NOMO-1 (cell line): ENCODE data around the gene NBAS.
"Not testable (repeated sequence)": the region's sequence is repeated elsewhere in the genome, so short reads cannot be mapped to it uniquely, and the experiment has no call there.

Source experiments
- DNase-seq, 2 experiments: peaks; one replicate each; lab custom pipeline; 2025; ENCODE audit not compliant: unreplicated experiment in 2 of 2; lab: John Stamatoyannopoulos, UW

Gene NBAS

DNA sequence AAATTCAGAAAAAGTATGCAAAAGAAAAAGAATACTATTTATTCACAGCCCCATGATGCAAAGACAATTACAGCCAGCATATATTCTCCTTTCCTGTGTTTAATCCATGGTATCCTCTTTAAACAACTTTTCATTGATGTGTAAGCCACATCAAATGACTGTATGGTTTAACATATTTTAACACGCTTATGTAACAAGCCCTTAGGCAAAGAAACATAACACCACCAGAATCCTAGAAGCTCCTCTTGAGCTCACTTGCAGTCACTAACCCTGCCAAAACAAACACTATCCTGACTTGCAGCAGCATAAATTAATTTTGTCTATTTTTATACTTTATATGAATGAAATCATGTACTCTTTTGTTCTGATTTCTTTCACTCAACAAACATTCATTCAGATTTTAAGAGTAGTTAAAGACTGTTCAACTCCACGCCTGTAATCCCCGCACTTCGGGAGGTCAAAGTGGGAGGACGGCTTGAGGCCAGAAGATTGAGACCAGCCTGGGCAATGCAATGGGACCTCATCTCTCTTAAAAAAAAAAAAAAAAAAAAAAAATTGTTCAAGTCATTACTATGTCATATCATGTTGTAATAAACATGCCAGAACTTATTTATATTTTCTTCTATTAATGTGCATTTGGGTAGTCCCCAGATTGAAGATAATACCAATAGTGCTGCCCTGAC, 226.3 kb downstream of the NBAS start:
- DNase-seq: no peak

DNA sequence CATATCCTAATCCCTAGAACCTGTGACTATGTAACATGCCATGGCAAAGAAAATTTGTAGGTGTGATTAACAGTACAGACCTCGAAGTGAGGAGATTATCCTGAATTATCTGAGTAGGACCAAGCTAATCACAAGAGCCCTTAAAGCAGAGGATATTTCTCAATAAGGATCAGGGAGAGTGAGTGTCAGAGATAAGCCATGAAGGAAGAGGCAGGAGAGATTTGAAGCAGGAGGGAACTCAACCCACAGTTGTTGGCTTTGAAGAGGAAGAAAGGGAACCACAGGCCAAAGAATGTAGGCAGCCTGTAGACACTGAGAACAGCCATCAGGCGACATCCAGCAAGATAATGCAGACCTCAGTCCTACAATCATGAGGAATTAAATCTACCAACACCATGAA, 229.3 kb downstream of the NBAS start:
- no peak for DNase-seq

DNA sequence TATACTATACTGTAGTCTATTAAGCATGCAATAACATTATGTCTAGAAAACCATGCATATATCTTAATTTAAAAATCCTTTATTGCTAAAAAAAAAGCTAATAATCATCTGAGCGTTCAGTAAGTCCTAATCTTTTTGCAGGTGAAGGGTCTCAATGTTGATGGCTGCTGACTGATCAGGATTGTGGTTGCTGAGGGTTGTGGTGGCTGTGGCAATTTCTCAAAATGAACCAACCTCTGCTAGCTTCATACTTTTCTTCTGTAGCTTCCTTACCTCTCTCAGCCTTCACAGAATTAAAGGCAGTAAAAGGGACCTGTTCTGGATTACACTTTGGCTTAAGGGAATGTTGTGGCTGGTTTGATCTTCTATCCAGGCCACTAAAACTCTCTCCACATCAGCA, 235.8 kb downstream of the NBAS start:
- no peak for DNase-seq

DNA sequence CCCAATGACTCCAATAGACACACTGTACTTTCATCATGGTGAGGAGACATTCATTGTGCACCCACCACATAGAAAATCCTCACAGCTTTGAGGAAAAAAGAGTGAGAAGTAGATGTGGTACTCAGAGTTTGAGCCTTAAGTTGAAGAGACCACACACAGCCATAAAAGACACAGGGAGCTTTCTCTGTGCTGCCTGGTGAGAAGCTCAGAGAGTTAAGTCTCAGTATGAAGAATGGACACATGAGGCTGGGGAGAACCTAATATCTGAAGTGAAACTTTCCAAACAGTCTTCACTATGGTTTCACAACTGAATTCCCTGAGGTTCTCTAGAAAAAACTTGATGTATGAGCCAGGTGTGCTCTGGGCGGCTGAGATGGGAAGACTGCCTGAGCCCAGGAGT, 237.9 kb downstream of the NBAS start:
- DNase-seq: no peak

DNA sequence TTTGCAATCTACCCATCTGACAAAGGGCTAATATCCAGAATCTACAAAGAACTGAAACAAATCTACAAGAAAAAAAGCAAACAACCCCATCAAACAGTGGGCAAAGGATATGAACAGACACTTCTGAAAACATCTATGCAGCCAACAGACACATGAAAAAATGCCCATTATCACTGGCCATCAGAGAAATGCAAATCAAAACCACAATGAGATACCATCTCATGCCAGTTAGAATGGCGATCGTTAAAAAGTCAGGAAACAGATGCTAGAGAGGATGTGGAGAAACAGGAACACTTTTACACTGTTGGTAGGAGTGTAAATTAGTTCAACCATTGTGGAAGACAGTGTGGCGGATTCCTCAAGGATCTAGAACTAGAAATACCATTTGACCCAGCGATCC, 239.7 kb downstream of the NBAS start:
- not testable (repeated sequence) for DNase-seq

DNA sequence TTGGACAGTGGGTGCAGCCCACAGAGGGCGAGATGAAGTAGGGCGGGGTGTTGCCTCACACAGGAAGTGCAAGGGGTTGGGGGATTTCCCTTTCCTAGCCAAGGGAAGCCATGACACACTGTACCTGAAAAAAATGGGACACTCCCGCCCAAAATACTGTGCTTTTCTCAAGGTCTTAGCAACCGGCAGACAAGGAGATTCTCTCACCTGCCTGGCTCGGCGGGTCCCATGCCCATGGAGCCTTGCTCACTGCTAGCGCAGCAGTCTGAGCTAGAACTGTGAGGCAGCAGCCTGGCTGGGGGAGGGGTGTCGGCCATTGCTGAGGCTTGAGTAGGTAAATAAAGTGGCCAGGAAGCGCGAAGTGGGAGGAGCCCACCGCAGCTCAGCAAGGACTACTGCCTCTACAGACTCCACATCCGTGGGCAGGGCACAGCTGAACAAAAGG, 244.7 kb downstream of the NBAS start:
- DNase-seq: no peak

DNA sequence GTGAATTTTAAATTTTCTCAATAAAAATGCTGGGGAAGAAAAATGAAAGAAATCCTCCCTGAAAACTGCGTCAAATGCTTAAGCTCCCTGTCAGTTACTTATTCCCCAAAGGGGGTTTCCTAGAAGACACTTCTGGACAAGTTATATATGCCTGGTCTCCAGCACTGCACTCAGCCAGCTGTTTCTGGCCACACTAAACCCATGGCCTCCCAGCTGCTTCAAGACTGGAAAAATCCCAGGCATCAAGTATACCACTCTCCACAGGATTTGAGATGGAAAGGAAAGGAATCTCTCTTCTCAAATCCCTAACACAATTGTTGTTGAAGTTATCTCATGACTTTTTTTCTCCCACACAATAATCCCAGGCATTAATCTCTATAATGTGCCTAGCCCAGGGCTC, 245.7 kb downstream of the NBAS start:
- DNase-seq: no peak

DNA sequence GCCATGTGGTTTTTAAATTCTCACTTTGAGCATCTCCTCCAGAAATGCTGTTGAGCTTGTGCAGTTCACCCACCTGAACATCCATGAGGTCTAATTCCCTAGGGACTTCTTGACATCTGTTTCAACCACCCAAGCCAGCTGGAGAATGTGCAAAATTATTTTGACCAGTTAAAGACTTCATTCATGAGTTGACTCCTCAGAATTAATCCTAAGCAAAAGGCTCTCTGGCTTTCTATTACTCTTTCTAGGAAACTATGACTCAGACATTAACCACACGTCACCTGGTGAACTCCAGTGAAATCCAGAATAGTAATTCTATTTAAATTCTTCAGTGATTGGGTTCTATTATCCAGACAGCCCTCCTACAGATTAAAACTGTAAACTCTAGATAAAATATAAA, 247.5 kb downstream of the NBAS start:
- DNase-seq: no peak

DNA sequence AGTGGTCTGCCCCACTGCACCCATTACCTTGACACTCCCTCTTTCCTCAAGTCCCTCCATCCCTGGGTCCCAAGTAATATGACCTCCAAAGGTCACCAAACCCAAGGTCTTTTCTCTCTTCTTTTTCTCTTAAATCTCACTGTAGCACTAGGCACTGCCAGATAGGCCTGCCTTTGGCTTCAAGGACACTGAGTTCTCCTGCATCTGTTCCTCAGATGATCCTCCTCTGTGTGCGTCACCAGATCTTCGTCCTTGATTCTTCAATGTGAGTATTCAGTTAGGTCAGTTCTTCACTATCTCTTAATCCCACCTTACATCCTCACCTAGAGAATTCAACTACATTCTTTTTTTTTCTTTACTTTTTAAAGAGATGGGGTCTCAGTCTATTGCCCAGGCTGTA, 249.2 kb downstream of the NBAS start:
- DNase-seq: no peak

DNA sequence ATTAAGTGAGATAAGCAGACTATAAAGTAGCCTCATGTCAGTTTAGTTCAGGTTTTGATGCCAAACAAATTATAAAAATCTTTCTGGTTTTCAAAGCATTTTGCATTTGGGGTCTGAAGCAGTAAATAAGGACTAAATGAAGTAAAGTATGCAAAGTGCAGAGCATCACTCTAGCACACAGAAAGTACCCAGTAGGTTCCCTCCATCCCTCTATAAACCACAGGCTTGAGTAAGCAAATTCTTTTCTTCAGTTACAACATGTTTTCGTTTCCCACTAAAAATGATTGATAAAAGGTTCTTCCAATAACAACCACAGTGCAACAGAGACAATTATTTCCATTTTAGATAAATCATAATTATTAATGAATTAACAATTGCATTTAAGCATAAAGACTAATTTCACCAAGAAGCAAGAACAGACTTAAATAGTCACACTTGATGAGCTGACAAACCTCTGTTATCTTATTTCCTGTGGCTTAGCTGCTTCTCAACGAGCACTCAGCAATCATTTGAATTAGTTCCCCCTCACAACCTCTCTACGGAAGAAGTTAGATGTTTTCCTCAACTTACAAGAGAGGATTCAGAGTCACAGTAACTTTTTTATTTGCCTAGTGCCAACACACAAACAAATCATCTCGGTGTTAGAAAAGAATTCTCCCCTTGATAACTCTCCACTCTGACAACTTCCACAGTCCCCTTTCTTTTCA, 249.8 kb downstream of the NBAS start:
- no peak for DNase-seq

DNA sequence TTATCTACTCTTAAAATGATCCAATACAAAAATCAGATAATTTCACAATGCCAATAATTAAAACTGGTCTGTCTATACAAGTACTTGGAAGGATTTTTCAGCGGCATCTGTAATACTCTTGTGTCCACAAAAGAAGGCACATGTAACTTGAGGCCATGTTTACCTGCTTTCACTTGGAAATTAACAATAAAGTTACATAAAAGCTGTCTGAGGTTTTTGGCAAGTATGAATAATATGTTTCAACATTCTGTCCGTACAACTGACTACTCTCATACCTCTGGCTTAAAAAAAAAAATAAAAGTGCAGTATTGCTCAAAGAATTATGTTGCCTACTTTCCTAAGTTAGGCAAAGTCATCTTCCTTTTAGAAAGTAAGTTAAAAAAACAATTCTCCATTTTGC, 253.6 kb downstream of the NBAS start:
- no peak for DNase-seq

DNA sequence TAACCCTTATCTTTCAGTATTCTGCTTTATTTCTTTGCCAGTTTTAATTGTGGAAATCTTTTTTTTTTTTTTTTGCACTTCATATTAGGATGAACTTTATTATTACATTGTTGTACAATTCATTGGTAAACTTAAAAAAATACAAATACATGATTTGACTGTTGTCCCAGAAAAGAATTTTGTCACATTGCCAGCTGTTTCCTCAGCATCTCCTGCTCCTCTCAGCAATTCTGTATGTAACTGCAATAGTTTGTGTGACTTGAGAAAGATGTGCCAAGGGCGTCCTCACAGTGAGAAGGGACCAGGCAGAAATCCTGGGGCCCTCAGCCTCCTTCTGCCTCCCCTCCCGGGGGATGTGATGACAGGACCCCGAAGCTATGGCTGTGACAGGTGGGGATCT, 254.4 kb downstream of the NBAS start:
- no peak for DNase-seq

DNA sequence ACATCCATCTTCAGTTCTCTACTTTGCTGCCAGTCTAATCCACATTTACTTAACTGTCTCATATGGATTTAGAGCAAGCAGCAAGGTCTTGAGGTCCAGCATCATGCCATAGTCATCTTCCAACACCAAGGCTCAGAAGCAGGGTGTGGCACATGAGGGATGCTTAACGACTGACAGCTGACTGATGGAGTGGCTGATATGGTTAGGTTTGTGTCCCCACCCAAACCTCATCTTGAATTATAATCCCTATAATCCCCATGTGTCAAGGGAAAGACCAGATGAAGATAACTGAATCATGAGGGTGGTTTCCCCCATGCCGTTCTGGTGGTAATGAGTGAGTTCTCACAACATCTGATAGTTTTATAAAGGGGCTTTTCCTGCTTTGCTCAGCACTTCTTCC, 257.3 kb downstream of the NBAS start:
- DNase-seq: no peak

DNA sequence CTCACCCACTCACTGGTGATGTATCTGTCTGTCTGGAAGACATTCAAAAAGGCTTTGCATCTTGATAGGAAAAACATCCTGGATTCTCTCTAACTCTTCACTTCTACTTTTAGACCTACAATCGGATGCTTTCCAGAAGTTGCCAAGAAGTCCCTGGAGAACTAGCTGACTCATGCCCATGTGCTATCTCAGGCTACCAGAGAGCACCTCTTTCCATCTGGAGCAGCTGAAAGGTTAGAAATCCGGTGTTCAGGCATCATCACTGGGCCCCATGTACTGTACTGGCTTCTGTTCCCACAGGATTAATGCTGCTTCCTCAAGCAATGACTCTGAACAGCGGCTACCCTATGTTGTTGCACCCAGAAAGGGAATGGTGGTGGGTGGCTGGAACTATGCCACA, 259.0 kb downstream of the NBAS start:
- DNase-seq: no peak

DNA sequence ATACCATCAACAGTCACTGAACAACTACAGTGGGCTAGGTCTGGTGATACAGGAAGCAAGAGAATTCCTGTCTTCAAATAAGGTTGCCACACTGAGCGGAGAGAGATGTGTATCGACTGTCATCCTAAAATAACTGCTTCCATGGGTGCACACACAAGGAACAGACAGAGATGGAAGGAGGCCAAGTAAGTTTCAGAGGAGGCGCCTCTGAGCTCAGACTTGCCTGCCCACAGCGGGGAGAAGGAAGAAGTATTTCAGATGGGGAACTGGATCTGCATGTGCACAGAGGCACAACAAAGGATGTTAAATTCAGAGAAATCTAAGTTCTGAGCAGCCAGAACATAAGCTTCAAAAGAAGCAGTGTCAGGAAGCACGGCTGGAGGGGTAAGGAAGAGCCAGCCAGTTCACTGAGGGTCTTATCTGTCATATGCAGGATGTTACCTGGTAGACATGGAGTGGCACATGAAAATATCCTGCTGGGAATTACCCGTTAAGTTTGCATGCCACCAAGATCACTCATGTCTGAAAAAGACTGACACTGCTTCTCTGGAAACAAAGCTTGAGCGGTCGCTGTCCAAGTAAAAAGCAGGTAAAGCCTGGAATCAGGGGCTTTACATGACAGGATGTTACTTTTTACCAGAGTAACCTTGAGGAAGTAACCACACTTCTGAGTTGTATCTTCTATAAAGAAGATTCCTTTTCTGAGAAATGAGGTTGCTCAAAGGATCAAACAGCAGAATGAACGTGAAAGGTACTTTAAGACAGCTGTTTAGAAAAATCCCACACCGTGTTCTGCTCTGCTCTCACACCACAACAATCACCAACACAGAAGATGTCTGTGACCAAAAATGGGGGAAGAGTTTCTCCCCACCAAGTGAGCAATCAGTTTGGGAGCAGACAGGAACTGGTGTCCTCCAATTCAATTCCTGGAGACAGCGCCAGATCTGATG, 260.2 kb downstream of the NBAS start:
- no peak for DNase-seq

DNA sequence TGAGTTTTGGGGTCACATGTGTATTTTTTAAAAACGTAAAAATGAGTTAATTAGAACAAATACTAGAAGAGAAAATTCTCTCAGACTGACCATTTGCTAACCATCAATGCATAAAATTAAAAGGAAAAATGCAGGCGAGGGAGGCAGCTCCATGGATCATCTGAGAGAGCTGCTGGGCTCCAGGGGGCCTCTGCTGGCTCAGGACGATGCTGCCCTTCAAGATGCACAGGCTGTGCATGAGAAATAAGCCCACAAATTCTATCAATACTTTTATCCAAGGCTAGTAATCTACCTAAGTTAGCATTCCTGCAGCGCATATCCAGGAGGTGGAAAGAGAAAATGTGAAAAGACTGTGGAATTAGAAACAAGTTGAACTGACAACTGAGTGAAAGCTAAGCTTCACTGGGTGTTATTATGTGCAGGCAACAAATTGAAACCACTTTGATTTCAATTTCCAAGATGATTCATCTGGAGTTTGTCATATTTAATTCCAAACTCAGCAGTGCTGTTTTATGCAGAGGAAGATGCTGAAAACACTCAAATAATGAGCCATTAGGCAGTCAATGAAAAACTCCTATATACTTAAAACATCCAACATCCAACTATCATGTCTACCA, 261.1 kb downstream of the NBAS start:
- no peak for DNase-seq

DNA sequence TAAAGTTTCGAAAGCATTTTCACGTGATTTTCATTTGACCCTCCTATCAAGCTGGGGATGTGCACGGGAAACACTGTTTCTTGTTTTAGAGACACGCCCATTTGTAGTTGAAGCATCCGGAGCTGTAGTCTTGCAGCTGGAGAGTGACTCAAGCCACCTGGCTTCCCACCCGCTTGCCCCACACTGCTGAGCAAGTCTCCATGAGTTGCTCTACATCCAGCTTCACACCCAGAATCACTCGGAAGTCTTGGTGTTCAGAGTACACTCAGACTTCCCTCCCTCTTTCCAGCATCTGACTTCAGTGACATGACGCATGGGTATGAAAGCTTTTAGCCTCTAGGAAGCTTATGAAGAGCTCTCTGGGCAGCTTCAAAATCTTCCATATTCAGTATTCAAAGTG, 262.4 kb downstream of the NBAS start:
- no peak for DNase-seq

DNA sequence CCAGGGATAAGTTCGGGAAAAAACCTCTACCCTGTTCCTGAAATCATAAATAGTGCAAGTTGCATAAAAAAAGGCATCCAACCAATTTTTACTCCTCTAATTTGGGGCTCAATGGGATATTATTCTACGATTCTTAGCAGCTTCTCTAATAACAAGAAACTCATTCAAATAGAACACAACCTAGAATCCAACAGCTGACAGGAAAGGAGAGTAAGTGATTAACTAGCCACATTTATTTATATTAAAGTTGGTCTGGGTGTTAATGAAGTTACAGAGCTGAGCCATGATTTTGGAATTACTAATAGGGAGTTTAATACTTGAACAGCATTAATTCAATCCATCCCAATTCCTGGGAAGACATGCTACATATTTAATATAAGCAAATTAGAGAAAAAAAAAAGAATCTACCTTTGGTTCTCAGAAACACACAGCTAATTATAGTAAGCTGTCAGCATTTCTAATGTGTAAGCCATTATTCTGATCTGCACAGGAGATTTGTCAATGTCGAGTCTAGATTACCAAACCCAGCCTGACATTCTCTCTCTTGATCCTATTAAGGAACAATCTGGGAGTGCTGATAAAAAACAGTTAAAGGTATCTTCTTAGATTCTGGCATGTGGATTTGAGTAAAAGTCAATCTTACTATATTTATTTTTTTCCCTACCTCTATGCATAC, 267.7 kb downstream of the NBAS start:
- DNase-seq: no peak

DNA sequence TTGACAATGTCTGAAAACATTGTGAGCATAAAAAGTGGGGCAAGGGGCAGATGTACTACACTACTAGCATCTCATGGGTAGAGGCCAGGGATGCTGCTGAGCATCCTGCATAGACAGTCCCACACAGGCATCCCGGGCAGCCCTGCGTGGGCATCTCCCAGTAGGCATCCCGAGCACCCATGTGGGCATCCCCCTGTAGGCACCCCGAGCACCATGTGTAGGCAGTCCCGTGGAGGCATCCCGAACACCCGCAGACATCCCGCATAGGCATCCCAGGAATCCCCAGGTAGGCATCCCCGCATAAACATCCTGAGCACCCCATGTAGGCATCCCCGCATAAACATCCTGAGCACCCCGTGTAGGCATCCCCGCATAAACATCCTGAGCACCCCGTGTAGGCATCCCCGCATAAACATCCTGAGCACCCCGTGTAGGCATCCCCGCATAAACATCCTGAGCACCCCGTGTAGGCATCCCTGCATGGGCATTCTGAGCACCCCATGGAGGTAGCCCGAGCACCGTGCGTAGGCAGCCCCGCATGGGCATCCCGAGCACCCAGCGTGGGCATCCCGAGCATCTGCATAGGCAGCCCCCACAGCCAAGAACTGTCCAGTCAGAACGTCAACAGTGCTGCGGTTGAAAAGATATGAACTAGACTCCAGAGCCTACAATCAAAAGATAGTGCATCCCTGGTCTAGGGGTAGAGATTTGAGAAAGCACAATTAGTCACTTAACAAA, 273.5 kb downstream of the NBAS start:
- no peak for DNase-seq

DNA sequence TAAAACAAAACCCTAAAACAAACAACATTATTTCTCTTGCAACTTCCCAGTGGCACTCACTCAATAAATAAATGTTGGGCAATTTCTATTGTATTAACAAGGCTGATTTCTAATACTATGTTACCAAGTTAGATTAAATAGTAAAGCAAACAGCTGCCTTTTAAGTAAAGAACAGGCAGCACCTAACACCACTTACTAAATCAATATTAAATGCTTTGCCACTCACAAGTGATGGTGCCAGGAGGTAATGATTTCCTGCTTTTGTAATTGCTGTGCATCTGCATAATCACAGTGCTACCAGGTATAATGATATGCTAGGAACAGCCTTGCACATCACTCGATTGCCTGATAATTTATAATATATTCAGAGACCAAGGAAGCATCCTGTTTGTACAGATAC, 276.5 kb downstream of the NBAS start:
- no peak for DNase-seq
